ENCODE data around the gene PARD3.
"Not testable (repeated sequence)": the region's sequence is repeated elsewhere in the genome, so short reads cannot be mapped to it uniquely, and the experiment has no call there.

Gene PARD3

GRCh38 chr10:34373211-34373610 lies 441.9 kb downstream of the PARD3 start:
- Mint-ChIP-seq H3K4me1 (peaks cover 8% of the 10 kb centered on the region), H3K36me3 (ENCODE audit: low read depth) (no peaks in the 10 kb centered on the region), H3K27ac (no peak overlapping the region), H3K4me3 (no peak overlapping the region), H3K9me3 (no peaks in the 10 kb centered on the region), H3K27me3 (no peaks in the 10 kb centered on the region)
- no peak for ATAC-seq
- DNase-seq = no peak

- Mint-ChIP-seq H3K27me3 (no peaks in the 10 kb centered on the region), H3K36me3 (ENCODE audit: low read depth) (no peaks in the 10 kb centered on the region), H3K4me1 (peaks cover 8% of the 10 kb centered on the region), H3K4me3 (no peak overlapping the region), H3K9me3 (no peaks in the 10 kb centered on the region), H3K27ac (no peak overlapping the region)
- DNase-seq (no peak), ATAC-seq (no peak)
Observed at GRCh38 chr10:34372509-34372908, 442.6 kb downstream of the PARD3 start.

GRCh38 chr10:34370126-34370525 lies 445.0 kb downstream of the PARD3 start:
- H3K36me3 Mint-ChIP-seq (ENCODE audit: low read depth) = no peaks in the 10 kb centered on the region
- no peak overlapping the region for H3K27ac Mint-ChIP-seq
- H3K9me3 Mint-ChIP-seq = no peaks in the 10 kb centered on the region
- DNase-seq = no peak
- no peak for ATAC-seq
- H3K27me3 Mint-ChIP-seq = no peaks in the 10 kb centered on the region
- H3K4me3 Mint-ChIP-seq = no peak overlapping the region
- peaks cover 7% of the 10 kb centered on the region for H3K4me1 Mint-ChIP-seq

GRCh38 chr10:34369120-34369519 lies 446.0 kb downstream of the PARD3 start:
- H3K4me3 Mint-ChIP-seq = no peak overlapping the region
- H3K27ac Mint-ChIP-seq = no peak overlapping the region
- H3K27me3 Mint-ChIP-seq = no peaks in the 10 kb centered on the region
- no peak for DNase-seq
- no peaks in the 10 kb centered on the region for H3K9me3 Mint-ChIP-seq
- H3K36me3 Mint-ChIP-seq (ENCODE audit: low read depth) = no peaks in the 10 kb centered on the region
- ATAC-seq = no peak
- no peaks in the 10 kb centered on the region for H3K4me1 Mint-ChIP-seq

DNA sequence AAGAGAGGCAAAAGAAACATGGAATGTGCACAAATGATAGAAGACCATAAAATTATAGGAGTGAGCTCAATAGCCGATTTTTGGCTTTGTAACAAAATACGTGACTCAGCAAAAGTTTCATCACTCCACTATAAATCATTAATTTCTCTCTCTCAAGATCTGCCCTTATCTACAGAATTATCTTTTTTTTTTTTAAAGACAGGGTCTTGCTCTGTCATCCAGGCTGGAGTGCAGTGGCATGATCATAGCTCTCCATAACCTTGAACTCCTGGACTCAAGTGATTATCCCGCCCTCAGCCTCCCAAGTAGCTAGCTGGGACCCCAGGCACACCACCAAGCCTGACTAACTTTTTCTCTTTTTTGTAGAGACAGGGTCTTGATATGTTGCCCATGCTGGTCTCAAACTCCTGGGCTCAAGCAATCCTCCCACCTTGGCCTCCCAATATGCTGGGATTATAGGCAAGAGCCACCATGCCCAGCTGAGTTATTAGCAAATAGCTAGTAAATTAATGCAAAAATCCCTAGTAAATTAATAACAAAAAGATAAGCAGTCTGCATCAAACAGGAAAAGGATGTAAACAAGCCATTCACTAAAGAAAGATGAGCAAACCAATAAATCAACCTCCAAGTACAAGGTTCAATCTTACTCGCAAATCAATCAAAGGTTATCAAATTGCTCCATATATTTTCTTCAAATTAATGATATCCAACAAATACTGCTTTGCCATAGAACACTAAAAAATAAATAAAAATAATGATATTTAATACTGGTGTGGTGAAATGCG lies 450.7 kb downstream of the PARD3 start:
- Mint-ChIP-seq H3K36me3 (ENCODE audit: low read depth) (no peaks in the 10 kb centered on the region), H3K27ac (no peak overlapping the region), H3K27me3 (no peaks in the 10 kb centered on the region), H3K4me1 (no peaks in the 10 kb centered on the region), H3K9me3 (no peaks in the 10 kb centered on the region), H3K4me3 (no peak overlapping the region)
- ATAC-seq (no peak), DNase-seq (no peak)

GRCh38 chr10:34360984-34361383 lies 454.1 kb downstream of the PARD3 start:
- DNase-seq (no peak), ATAC-seq (no peak)
- Mint-ChIP-seq H3K27me3 (peaks cover 2% of the 10 kb centered on the region), H3K4me1 (no peaks in the 10 kb centered on the region), H3K27ac (no peak overlapping the region), H3K4me3 (no peak overlapping the region), H3K36me3 (ENCODE audit: low read depth) (no peaks in the 10 kb centered on the region), H3K9me3 (no peaks in the 10 kb centered on the region)

DNA sequence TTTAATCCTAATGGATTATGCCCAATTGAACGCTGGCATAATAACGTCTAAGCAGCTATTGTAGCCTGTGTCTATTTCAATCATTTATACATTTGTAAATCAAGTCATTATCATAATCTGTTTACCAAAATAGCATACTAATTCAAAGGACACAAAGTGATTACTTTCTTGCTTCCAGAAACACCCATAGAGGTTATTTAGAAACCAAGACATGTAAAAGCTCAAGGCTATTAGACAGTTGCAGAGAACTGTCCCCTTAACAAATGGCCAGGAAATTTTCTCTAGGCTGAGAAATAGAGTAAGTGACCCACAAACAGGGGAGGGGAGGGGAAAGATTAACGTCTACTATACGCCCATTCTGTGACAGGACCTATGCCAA lies 455.7 kb downstream of the PARD3 start:
- no peak for DNase-seq
- Mint-ChIP-seq H3K36me3 (ENCODE audit: low read depth) (no peaks in the 10 kb centered on the region), H3K27me3 (peaks cover 2% of the 10 kb centered on the region), H3K4me3 (no peak overlapping the region), H3K4me1 (no peaks in the 10 kb centered on the region), H3K9me3 (no peaks in the 10 kb centered on the region), H3K27ac (no peak overlapping the region)
- ATAC-seq = no peak

DNA sequence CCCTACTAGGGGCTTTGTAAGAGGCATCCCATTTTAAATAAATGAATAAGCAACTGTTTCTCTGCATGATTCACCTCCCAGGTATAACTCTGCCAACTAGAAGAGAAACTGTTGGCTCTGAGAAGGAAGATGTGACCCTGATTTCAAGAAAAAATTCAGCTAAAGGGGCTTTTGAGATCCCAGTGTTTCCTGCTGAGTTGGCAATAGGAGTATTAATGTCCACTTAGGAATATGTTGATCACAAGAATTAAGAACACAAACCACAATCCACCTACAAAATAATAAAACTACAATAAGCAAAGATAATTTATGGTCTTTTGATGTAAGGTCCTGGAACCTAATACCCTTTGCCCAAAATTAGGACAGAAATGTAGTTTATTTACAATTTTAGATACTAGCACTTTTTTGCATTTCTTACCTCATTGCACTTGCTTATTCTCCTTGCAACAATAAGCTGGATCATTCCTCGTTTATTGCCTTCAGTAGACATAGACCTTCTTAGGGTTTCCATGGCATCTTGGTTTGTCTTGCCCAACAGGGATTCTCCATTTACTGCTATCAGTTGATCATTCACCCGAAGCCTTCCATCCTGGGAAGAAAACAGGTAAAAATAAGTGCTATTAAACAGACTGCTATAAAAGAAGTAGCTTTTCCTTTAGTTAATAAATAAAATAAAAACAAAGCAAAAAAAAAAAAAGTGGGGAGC lies 456.2 kb downstream of the PARD3 start:
- Mint-ChIP-seq H3K36me3 (ENCODE audit: low read depth) (no peaks in the 10 kb centered on the region), H3K4me3 (no peak overlapping the region), H3K27ac (no peak overlapping the region), H3K27me3 (peaks cover 2% of the 10 kb centered on the region), H3K9me3 (no peaks in the 10 kb centered on the region), H3K4me1 (no peaks in the 10 kb centered on the region)
- ATAC-seq (no peak), DNase-seq (no peak)

GRCh38 chr10:34356463-34356862 lies 458.6 kb downstream of the PARD3 start:
- no peak overlapping the region for H3K27ac Mint-ChIP-seq
- no peak overlapping the region for H3K4me3 Mint-ChIP-seq
- H3K4me1 Mint-ChIP-seq = no peaks in the 10 kb centered on the region
- ATAC-seq (no peak), DNase-seq (no peak)
- H3K9me3 Mint-ChIP-seq = no peaks in the 10 kb centered on the region
- H3K36me3 Mint-ChIP-seq (ENCODE audit: low read depth) = no peaks in the 10 kb centered on the region
- peaks cover 2% of the 10 kb centered on the region for H3K27me3 Mint-ChIP-seq

DNA sequence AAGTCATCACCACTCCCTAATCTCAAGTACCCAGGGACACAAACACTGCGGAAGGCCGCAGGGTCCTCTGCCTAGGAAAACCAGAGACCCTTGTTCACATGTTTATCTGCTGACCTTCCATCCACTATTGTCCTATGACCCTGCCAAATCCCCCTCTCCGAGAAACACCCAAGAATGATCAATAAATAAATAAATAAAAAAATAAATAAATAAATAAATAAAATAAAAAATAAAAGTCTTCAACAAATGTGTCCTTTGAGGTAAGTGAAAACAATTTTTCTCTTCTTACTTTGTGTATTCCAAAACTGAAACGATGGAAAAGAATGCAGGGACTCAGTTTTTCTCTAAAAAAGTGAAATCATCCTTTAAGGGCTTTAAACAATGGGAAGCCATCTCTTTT lies 461.6 kb downstream of the PARD3 start:
- not testable (repeated sequence) for H3K36me3 Mint-ChIP-seq (ENCODE audit: low read depth); DNase-seq; H3K9me3 Mint-ChIP-seq; H3K27me3 Mint-ChIP-seq; ATAC-seq; H3K4me1 Mint-ChIP-seq; H3K4me3 Mint-ChIP-seq; H3K27ac Mint-ChIP-seq

DNA sequence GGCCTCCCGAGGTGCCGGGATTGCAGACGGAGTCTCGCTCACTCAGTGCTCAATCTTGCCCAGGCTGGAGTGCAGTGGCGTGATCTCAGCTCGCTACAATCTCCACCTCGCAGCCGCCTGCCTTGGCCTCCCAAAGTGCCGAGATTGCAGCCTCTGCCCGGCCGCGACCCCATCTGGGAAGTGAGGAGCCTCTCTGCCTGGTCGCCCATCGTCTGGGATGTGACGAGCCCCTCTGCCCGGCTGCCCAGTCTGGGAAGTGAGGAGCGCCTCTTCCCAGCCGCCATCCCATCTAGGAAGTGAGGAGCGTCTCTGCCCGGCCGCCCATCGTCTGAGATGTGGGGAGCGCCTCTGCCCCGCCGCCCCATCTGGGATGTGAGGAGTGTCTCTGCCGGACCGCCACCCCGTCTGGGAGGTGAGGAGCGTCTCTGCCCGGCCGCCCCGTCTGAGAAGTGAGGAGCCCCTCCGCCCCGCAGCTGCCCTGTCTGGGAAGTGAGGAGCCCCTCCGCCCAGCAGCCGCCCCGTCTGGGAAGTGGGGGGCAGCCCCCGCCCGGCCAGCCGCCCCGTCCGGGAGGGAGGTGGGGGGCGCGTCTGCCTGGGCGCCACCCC lies 462.4 kb downstream of the PARD3 start:
- H3K9me3 Mint-ChIP-seq; H3K27me3 Mint-ChIP-seq; H3K4me3 Mint-ChIP-seq; DNase-seq; H3K27ac Mint-ChIP-seq; ATAC-seq; H3K36me3 Mint-ChIP-seq (ENCODE audit: low read depth); H3K4me1 Mint-ChIP-seq: not testable (repeated sequence)

DNA sequence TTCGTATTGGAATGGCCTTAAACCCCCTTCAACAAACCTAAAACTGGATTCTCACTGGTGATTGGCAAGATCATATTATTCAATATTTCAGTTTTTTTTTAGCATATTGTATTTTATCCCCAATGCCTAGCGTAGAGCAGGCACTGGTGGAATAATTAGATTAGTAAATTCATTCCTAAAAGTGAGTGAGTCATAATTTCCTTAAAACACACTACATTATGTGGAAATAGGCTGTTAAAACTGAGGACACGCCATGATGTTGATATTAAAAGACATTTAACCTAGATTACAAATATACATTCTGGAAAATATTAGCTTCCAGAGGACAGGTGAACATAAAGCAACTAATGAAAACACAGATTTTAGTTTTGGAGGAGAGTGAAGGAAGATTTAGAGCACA lies 463.9 kb downstream of the PARD3 start:
- DNase-seq = no peak

DNA sequence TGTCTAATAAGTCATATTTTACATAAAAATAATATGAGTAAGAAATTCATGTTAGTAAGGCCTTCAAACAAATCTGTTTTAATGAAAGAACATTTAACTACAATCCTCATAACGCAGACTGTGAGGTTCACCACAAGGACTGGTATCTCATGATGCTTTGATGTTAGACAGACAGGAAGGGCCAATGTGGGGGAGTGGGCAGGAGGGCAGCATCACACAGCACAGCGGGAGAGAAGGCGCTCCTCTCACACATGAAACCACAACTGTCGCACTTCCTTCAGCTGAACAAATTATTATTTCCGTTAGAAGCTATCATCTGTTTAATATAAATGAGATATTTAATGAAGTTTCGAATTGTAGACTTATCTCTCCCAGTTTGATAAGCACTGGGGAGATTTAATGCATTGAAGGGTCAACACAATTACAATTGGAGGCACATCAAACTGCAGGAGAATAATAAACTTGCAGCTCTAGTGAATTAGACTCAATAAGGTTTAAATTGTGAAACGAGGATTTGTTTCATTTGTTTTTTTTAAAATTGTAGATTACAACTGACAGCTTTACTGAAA lies 466.1 kb downstream of the PARD3 start:
- H3K36me3 Mint-ChIP-seq (ENCODE audit: low read depth) = no peaks in the 10 kb centered on the region
- no peak for DNase-seq
- H3K4me3 Mint-ChIP-seq = no peak overlapping the region
- H3K27ac Mint-ChIP-seq = no peak overlapping the region
- H3K9me3 Mint-ChIP-seq = no peaks in the 10 kb centered on the region
- H3K27me3 Mint-ChIP-seq = peaks cover 2% of the 10 kb centered on the region
- ATAC-seq = no peak
- no peaks in the 10 kb centered on the region for H3K4me1 Mint-ChIP-seq

More for the DNA sequence above, 463.9 kb downstream of the PARD3 start:
- Mint-ChIP-seq H3K36me3 (ENCODE audit: low read depth) (no peaks in the 10 kb centered on the region), H3K4me3 (no peak overlapping the region), H3K4me1 (no peaks in the 10 kb centered on the region), H3K9me3 (no peaks in the 10 kb centered on the region), H3K27ac (no peak overlapping the region), H3K27me3 (peaks cover 2% of the 10 kb centered on the region)
- no peak for ATAC-seq

GRCh38 chr10:34348021-34348420 lies 467.1 kb downstream of the PARD3 start:
- H3K4me1 Mint-ChIP-seq = no peaks in the 10 kb centered on the region
- no peak overlapping the region for H3K4me3 Mint-ChIP-seq
- no peaks in the 10 kb centered on the region for H3K9me3 Mint-ChIP-seq
- DNase-seq = no peak
- no peaks in the 10 kb centered on the region for H3K36me3 Mint-ChIP-seq (ENCODE audit: low read depth)
- ATAC-seq = no peak
- peaks cover 2% of the 10 kb centered on the region for H3K27me3 Mint-ChIP-seq
- no peak overlapping the region for H3K27ac Mint-ChIP-seq

DNA sequence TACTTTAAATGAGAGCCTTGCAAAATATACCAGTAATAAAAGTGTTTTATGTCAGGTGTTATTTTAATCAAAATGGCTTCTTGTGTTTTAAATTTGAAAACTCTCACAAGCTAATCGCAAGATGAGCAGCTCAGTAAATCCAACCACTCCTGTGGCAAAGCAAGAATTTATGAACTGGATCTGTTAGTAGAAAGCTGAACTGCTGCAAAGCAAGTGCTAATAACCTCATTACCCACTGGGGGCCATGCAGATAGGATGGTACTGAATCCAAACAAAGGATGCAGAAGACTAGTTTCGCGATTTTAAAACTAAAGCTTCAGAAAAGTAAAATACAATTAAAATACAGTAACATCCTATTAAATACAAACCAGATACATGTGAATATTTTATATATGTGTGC lies 468.0 kb downstream of the PARD3 start:
- no peaks in the 10 kb centered on the region for H3K9me3 Mint-ChIP-seq
- no peak for ATAC-seq

More for the DNA sequence above, 468.0 kb downstream of the PARD3 start:
- DNase-seq = no peak
- H3K27me3 Mint-ChIP-seq = peaks cover 2% of the 10 kb centered on the region
- H3K36me3 Mint-ChIP-seq (ENCODE audit: low read depth) = no peaks in the 10 kb centered on the region
- H3K4me3 Mint-ChIP-seq = no peak overlapping the region
- no peaks in the 10 kb centered on the region for H3K4me1 Mint-ChIP-seq
- no peak overlapping the region for H3K27ac Mint-ChIP-seq
